WTC11 (cell line): Measurements from ENCODE around the gene MEGF6. TPM values are rescaled to one million over a fixed set of nuclear protein-coding genes. Genes with fewer than 3 reads are reported as not detected.

Experiments
- ATAC-seq: fragments of 200-7000 bp; cut with Tn5 transposase; 2 replicates; pipeline ENCODE4 v1.10.0; 2021; ENCODE audit warnings: mild to moderate bottlenecking, moderate library complexity
- CTCF ChIA-PET: fragments of 300-600 bp; sonication (Branson Sonifier 250); formaldehyde crosslinking; loops from one replicate; lab custom pipeline; 2021; ENCODE audit warnings: antibody characterized with exemption; lab: Charles Lee
- POLR2A ChIA-PET: fragments of 350-600 bp; sonication (Branson Sonifier 250); formaldehyde crosslinking; loops from one replicate; lab custom pipeline; 2021; ENCODE audit warnings: antibody characterized with exemption; lab: Charles Lee
- DNase-seq: peaks from one replicate; pipeline ENCODE4 v3.0.0; 2021; ENCODE audit warnings: low spot score
- H3K27ac Mint-ChIP-seq: 2 replicates; pipeline ENCODE4 v1.8.0; 2021; ENCODE audit warnings: mixed read lengths
- H3K27me3 Mint-ChIP-seq: 2 replicates; pipeline ENCODE4 v1.8.0; 2021; ENCODE audit warnings: low read depth, mild to moderate bottlenecking, moderate library complexity, mixed read lengths
- H3K36me3 Mint-ChIP-seq: 2 replicates; pipeline ENCODE4 v1.8.0; 2021; ENCODE audit warnings: mixed read lengths
- H3K4me1 Mint-ChIP-seq: 2 replicates; pipeline ENCODE4 v1.8.0; 2022; ENCODE audit warnings: mixed read lengths
- H3K4me3 Mint-ChIP-seq: 2 replicates; pipeline ENCODE4 v1.8.0; 2021; ENCODE audit warnings: mild to moderate bottlenecking, moderate library complexity, mixed read lengths
- H3K9me3 Mint-ChIP-seq: 2 replicates; pipeline ENCODE4 v1.8.0; 2021; ENCODE audit warnings: mixed read lengths
- CREB1 ChIP-seq: sonication (generic); formaldehyde crosslinking; IDR thresholded peaks from 2 replicates; pipeline ENCODE4 v1.8.0; 2023; ENCODE audit warnings: mild to moderate bottlenecking, missing genetic modification reagents
- FOXP1 ChIP-seq: sonication (generic); formaldehyde crosslinking; IDR thresholded peaks from 2 replicates; pipeline ENCODE4 v1.8.0; 2022; ENCODE audit warnings: missing genetic modification reagents, mild to moderate bottlenecking, moderate library complexity, borderline replicate concordance
- HMGA2 ChIP-seq: fragments of 250-450 bp; sonication (Bioruptor Pico); IDR thresholded peaks from 2 replicates; pipeline ENCODE4 v1.4.0; 2021; ENCODE audit warnings: mild to moderate bottlenecking, moderate library complexity
- IRF2 ChIP-seq: sonication (generic); formaldehyde crosslinking; IDR thresholded peaks from 2 replicates; pipeline ENCODE4 v1.8.0; 2022; ENCODE audit warnings: low read depth, missing genetic modification reagents, borderline replicate concordance
- JAZF1 ChIP-seq: fragments of 250-450 bp; sonication (Bioruptor Pico); IDR thresholded peaks from 2 replicates; pipeline ENCODE4 v1.9.0; 2021; ENCODE audit warnings: moderate library complexity, mild to moderate bottlenecking, inconsistent platforms
- NFE2L1 ChIP-seq: sonication (generic); formaldehyde crosslinking; IDR thresholded peaks from 2 replicates; pipeline ENCODE4 v1.8.1; 2023; ENCODE audit warnings: missing genetic modification reagents
- NR3C1 ChIP-seq: sonication (generic); formaldehyde crosslinking; conservative IDR thresholded peaks from 2 replicates; pipeline ENCODE4 v1.8.1; 2023; ENCODE audit warnings: low read depth, mild to moderate bottlenecking, missing genetic modification reagents
- ZNF219 ChIP-seq: sonication (generic); formaldehyde crosslinking; IDR thresholded peaks from 2 replicates; pipeline ENCODE4 v1.8.0; 2023; ENCODE audit warnings: missing genetic modification reagents, mild to moderate bottlenecking, borderline replicate concordance
- ZNF671 ChIP-seq: fragments of 250-450 bp; sonication (Bioruptor Pico); IDR thresholded peaks from 2 replicates; pipeline ENCODE4 v1.8.0; 2021; ENCODE audit warnings: mild to moderate bottlenecking
- total RNA-seq: library from RNA; stranded (reverse); gene quantifications from 3 replicates; pipeline ENCODE4 v1.2.3, GENCODE V29; 2021
- TF ChIP-seq, protein P1 (sequence below): sonication (generic); formaldehyde crosslinking; IDR thresholded peaks from 2 replicates; pipeline ENCODE4 v1.8.0; 2022; ENCODE audit warnings: missing genetic modification reagents
- TF ChIP-seq, protein P2 (sequence below): sonication (generic); formaldehyde crosslinking; IDR thresholded peaks from 2 replicates; pipeline ENCODE4 v1.8.0; 2023; ENCODE audit warnings: mild to moderate bottlenecking, missing genetic modification reagents
- TF ChIP-seq, protein P3 (sequence below): sonication (generic); formaldehyde crosslinking; IDR thresholded peaks from 2 replicates; pipeline ENCODE4 v1.8.0; 2022; ENCODE audit warnings: mild to moderate bottlenecking, missing genetic modification reagents

The MEGF6 gene
- total RNA-seq, 1 experiment from 2014 or later, result 24.9 TPM

DNA sequence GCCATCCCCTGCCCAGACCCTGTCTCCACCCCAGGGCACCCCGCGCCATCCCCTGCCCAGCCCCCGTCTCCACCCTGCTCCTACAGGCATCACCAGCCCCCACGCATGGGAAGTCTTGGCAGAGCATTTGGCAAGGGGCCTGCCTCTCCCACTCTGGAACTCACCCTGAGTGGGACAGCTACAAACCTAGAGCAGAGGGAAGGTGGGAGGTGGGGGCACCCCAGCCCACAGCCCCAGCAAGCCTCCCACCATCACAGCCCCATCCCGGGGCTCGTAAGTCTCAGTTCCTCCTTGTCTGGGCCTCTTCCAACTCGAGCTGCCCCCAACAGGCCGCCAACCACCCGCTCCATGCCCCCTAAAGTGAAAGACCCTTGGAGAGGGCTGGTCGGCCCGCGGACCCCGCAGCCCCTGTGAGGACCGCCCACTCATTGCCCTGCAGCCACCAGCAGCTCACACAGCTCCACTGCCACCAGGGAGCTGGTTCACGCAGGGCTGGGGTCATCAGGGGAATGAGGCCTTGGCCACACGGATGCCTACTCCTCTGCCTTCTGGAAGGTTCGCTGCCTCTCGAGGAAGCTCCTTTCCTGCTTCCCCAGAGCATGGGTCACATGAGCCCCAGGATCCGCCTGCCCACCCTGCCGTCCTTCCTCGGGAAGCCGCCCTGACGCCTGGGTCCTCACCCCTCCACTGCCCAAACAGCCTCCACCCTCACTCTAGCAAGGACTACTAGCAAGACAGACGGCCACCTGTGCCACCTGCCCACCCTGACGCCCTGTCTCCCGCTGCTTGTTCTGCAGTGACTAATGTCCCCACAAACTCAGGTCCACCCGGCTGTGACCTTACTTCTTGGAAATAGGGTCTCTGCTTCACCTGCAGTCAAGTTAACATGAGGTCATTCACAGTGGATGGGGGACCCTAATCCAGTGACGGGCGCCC lies 14.4 kb downstream of the MEGF6 start:
- H3K9me3 Mint-ChIP-seq, result no peaks in the 10 kb centered on the region
- peaks cover 20% of the 10 kb centered on the region for H3K4me1 Mint-ChIP-seq
- no peak for TF ChIP-seq IRF2 (CRISPR knock-in tag)
- TF ChIP-seq JAZF1 (CRISPR knock-in tag), result no peak
- TF ChIP-seq ZNF219 (CRISPR knock-in tag), result no peak
- no peak for TF ChIP-seq HMGA2 (CRISPR knock-in tag)
- TF ChIP-seq ZNF671 (CRISPR knock-in tag), result no peak
- TF ChIP-seq, protein P1, sequence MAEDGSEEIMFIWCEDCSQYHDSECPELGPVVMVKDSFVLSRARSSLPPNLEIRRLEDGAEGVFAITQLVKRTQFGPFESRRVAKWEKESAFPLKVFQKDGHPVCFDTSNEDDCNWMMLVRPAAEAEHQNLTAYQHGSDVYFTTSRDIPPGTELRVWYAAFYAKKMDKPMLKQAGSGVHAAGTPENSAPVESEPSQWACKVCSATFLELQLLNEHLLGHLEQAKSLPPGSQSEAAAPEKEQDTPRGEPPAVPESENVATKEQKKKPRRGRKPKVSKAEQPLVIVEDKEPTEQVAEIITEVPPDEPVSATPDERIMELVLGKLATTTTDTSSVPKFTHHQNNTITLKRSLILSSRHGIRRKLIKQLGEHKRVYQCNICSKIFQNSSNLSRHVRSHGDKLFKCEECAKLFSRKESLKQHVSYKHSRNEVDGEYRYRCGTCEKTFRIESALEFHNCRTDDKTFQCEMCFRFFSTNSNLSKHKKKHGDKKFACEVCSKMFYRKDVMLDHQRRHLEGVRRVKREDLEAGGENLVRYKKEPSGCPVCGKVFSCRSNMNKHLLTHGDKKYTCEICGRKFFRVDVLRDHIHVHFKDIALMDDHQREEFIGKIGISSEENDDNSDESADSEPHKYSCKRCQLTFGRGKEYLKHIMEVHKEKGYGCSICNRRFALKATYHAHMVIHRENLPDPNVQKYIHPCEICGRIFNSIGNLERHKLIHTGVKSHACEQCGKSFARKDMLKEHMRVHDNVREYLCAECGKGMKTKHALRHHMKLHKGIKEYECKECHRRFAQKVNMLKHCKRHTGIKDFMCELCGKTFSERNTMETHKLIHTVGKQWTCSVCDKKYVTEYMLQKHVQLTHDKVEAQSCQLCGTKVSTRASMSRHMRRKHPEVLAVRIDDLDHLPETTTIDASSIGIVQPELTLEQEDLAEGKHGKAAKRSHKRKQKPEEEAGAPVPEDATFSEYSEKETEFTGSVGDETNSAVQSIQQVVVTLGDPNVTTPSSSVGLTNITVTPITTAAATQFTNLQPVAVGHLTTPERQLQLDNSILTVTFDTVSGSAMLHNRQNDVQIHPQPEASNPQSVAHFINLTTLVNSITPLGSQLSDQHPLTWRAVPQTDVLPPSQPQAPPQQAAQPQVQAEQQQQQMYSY (CRISPR knock-in tag), result no peak
- no peak for TF ChIP-seq FOXP1 (CRISPR knock-in tag)
- H3K27me3 Mint-ChIP-seq, result no peaks in the 10 kb centered on the region
- CTCF ChIA-PET, result interaction anchor here (1.2 to 3.0 kb wide), 4 partner anchors 9 to 106 kb away, joined by 3 to 16 read pairs (median 9); no protein-coding TSS in a partner anchor
- ATAC-seq (no peak), DNase-seq (no peak)
- POLR2A ChIA-PET, result no interaction called here
- H3K4me3 Mint-ChIP-seq, result no peak overlapping the region
- H3K27ac Mint-ChIP-seq, result no peak overlapping the region; the same call in 1 of the 2 replicates
- no peaks in the 10 kb centered on the region for H3K36me3 Mint-ChIP-seq

DNA sequence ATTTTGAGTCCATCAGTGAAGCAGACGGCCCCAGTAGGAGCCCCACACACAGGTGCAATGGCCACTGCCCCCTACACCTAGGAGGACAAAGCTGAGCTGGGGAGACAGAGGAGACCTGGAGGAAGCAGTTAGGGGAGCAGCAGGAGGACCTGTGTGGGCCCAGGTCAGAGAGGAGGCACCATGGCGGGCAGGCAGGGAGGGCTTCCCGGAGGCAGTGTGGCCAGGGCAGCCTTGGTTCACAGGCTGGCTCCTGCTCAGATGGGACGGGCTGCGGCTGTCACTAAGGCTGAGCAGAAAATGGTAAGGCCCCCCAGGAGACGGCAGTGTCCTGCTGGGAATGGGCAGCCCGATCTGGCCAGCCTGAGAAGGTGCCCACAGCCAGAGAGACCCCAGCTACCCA lies 15.4 kb downstream of the MEGF6 start:
- Mint-ChIP-seq H3K27me3 (no peaks in the 10 kb centered on the region), H3K9me3 (no peaks in the 10 kb centered on the region), H3K4me3 (no peak overlapping the region), H3K4me1 (peaks cover 20% of the 10 kb centered on the region), H3K27ac (no peak overlapping the region), H3K36me3 (no peaks in the 10 kb centered on the region)
- POLR2A ChIA-PET, result no interaction called here
- TF ChIP-seq, protein P2, sequence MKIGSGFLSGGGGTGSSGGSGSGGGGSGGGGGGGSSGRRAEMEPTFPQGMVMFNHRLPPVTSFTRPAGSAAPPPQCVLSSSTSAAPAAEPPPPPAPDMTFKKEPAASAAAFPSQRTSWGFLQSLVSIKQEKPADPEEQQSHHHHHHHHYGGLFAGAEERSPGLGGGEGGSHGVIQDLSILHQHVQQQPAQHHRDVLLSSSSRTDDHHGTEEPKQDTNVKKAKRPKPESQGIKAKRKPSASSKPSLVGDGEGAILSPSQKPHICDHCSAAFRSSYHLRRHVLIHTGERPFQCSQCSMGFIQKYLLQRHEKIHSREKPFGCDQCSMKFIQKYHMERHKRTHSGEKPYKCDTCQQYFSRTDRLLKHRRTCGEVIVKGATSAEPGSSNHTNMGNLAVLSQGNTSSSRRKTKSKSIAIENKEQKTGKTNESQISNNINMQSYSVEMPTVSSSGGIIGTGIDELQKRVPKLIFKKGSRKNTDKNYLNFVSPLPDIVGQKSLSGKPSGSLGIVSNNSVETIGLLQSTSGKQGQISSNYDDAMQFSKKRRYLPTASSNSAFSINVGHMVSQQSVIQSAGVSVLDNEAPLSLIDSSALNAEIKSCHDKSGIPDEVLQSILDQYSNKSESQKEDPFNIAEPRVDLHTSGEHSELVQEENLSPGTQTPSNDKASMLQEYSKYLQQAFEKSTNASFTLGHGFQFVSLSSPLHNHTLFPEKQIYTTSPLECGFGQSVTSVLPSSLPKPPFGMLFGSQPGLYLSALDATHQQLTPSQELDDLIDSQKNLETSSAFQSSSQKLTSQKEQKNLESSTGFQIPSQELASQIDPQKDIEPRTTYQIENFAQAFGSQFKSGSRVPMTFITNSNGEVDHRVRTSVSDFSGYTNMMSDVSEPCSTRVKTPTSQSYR, result no peak
- TF ChIP-seq, protein P1 (CRISPR knock-in tag), result no peak
- TF ChIP-seq, protein P3, sequence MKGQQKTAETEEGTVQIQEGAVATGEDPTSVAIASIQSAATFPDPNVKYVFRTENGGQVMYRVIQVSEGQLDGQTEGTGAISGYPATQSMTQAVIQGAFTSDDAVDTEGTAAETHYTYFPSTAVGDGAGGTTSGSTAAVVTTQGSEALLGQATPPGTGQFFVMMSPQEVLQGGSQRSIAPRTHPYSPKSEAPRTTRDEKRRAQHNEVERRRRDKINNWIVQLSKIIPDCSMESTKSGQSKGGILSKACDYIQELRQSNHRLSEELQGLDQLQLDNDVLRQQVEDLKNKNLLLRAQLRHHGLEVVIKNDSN, result no peak
- TF ChIP-seq CREB1 (CRISPR knock-in tag) (no peak), NFE2L1 (CRISPR knock-in tag) (no peak), ZNF671 (CRISPR knock-in tag) (no peak), NR3C1 (no peak)
- no peak for ATAC-seq
- DNase-seq, result no peak
- CTCF ChIA-PET, result interaction anchor here (2.6 kb wide), 1 partner anchor 23 kb away, joined by 11 read pairs; no protein-coding TSS in a partner anchor
